Small intestine (tissue), 7 donors: ENCODE measurements around the gene FGA. TPM values are rescaled to one million over a fixed set of nuclear protein-coding genes. Genes with fewer than 3 reads are reported as not detected.

Experiments used
- DNase-seq, 2 donors: peaks; one replicate each; pipeline versions ENCODE4 v3.0.0 to v3.0.0-alpha.2; 2013
- FAIRE-seq: peaks from 2 replicates; lab custom pipeline; 2012; peaks lifted over from hg19 to GRCh38; lab: Jason Lieb, UNC
- H3K27ac ChIP-seq, 3 donors: one replicate each; pipeline ENCODE4 v1.5.1; 2013; ENCODE audit warnings: low read length in 2 of 3, mild to moderate bottlenecking in 2 of 3, control low read depth in 1 of 3, inconsistent platforms in 1 of 3, low read depth in 1 of 3, moderate library complexity in 1 of 3
- H3K27me3 ChIP-seq, 3 donors: one replicate each; pipeline ENCODE4 v1.6.1; 2013; ENCODE audit warnings: low read length in 3 of 3, inconsistent platforms in 1 of 3; ENCODE audit not compliant: control insufficient read depth in 3 of 3, insufficient read depth in 3 of 3
- H3K36me3 ChIP-seq, 3 donors: one replicate each; pipeline ENCODE4 v1.6.1; 2013; ENCODE audit warnings: low read length in 3 of 3, inconsistent platforms in 1 of 3, low read depth in 1 of 3, mild to moderate bottlenecking in 1 of 3, moderate library complexity in 1 of 3; ENCODE audit not compliant: control insufficient read depth in 3 of 3, insufficient read depth in 2 of 3
- H3K4me1 ChIP-seq, 3 donors: one replicate each; pipeline ENCODE4 v1.6.1; 2013; ENCODE audit warnings: low read length in 2 of 3, inconsistent platforms in 1 of 3, low read depth in 1 of 3, mild to moderate bottlenecking in 1 of 3, moderate library complexity in 1 of 3; ENCODE audit not compliant: control insufficient read depth in 3 of 3, insufficient read depth in 2 of 3
- H3K4me3 ChIP-seq, 3 donors: one replicate each; pipeline ENCODE4 v1.5.1; 2013; ENCODE audit warnings: low read length in 3 of 3, control low read depth in 1 of 3, inconsistent platforms in 1 of 3, low read depth in 1 of 3, mild to moderate bottlenecking in 1 of 3, moderate library complexity in 1 of 3
- H3K9me3 ChIP-seq, 2 donors: one replicate each; pipeline ENCODE4 v1.6.1; 2013; ENCODE audit warnings: low read depth in 1 of 2, low read length in 1 of 2; ENCODE audit not compliant: control insufficient read depth in 2 of 2, insufficient read depth in 1 of 2
- WGBS, 3 donors: extraction: QIAGEN DNeasy Blood & Tissue Kit; methylation state at CpG; one replicate each; pipeline ENCODE4 v1.1.7; 2013; 5-methylcytosine and 5-hydroxymethylcytosine counted together
- polyA plus RNA-seq, 4 donors: library from polyadenylated mRNA; stranded (reverse) in 3 of 4; unstranded in 1 of 4; fragments of 200-250 nt in 3 of 4; fragments of 120-200 nt in 1 of 4; gene quantifications; one replicate each; pipeline versions ENCODE4 v1.2.1 to v1.2.3, GENCODE V29; 2013
- donor health status: healthy with polysubstance abuse.
- donor health status: control.
- donor health status: control.
- donor health status: Bipolar disorder and iron deficiency.
- donor health status: healthy.

FGA gene
- polyA plus RNA-seq, 4 donors: 0.36 to 24.6 TPM; not detected in 2

GRCh38 chr4:154583677-154584076 is 6.9 kb downstream of the FGA start:
- Histone ChIP-seq H3K36me3 (peaks cover 0 to 10% (median 0%) of the 10 kb centered on the region in 3 donors), H3K27ac (no peak overlapping the region), H3K4me1 (peaks cover 0 to 2% (median 0%) of the 10 kb centered on the region in 3 donors), H3K27me3 (peaks cover 0 to 3% (median 0%) of the 10 kb centered on the region in 3 donors), H3K4me3 (no peak overlapping the region), H3K9me3 (peaks cover 0 to 18% of the 10 kb centered on the region in 2 donors)
- FAIRE-seq: no peak
- no peak for DNase-seq

GRCh38 chr4:154583230-154583629 is 7.3 kb downstream of the FGA start:
- H3K9me3 ChIP-seq: peaks cover 0 to 18% of the 10 kb centered on the region in 2 donors
- peaks cover 0 to 3% (median 0%) of the 10 kb centered on the region in 3 donors for H3K27me3 ChIP-seq
- FAIRE-seq: peak; percentile 59
- no peak for DNase-seq
- H3K4me3 ChIP-seq: no peak overlapping the region
- WGBS, 3 donors: 82 to 91% (median 86%) methylated on average over 3 of the region's 3 CpGs
- H3K4me1 ChIP-seq: peaks cover 0 to 2% (median 0%) of the 10 kb centered on the region in 3 donors
- peaks cover 0 to 10% (median 0%) of the 10 kb centered on the region in 3 donors for H3K36me3 ChIP-seq
- no peak overlapping the region for H3K27ac ChIP-seq

- Histone ChIP-seq H3K36me3 (peaks cover 0 to 10% (median 0%) of the 10 kb centered on the region in 3 donors), H3K4me1 (no peaks in the 10 kb centered on the region), H3K9me3 (peaks cover 0 to 18% of the 10 kb centered on the region in 2 donors), H3K4me3 (no peak overlapping the region), H3K27me3 (peaks cover 0 to 3% (median 0%) of the 10 kb centered on the region in 3 donors), H3K27ac (no peak overlapping the region)
- FAIRE-seq: no peak
- DNase-seq: no peak
- 47 to 92% (median 61%) methylated on average over 2 of the region's 2 CpGs for WGBS, 3 donors
These were observed 7.8 kb downstream of the FGA start for GRCh38 chr4:154582723-154583122.

- Histone ChIP-seq H3K9me3 (no peaks in the 10 kb centered on the region), H3K4me3 (no peak overlapping the region), H3K27ac (no peak overlapping the region), H3K4me1 (no peaks in the 10 kb centered on the region), H3K36me3 (no peaks in the 10 kb centered on the region), H3K27me3 (no peaks in the 10 kb centered on the region)
- DNase-seq (no peak), FAIRE-seq (no peak)
These were observed 10.6 kb downstream of the FGA start for GRCh38 chr4:154579927-154580326.

GRCh38 chr4:154578919-154579318 is 11.6 kb downstream of the FGA start:
- DNase-seq (no peak), FAIRE-seq (no peak)
- H3K4me1 ChIP-seq: no peaks in the 10 kb centered on the region
- no peak overlapping the region for H3K27ac ChIP-seq
- no peaks in the 10 kb centered on the region for H3K27me3 ChIP-seq
- H3K9me3 ChIP-seq: no peaks in the 10 kb centered on the region
- no peak overlapping the region for H3K4me3 ChIP-seq
- WGBS, 3 donors: 73 to 80% (median 74%) methylated on average over 1 of the region's 1 CpG
- H3K36me3 ChIP-seq: no peaks in the 10 kb centered on the region

GRCh38 chr4:154577324-154577723 is 13.2 kb downstream of the FGA start:
- Histone ChIP-seq H3K27me3 (no peaks in the 10 kb centered on the region), H3K9me3 (no peaks in the 10 kb centered on the region), H3K4me3 (no peak overlapping the region), H3K36me3 (no peaks in the 10 kb centered on the region), H3K27ac (no peak overlapping the region), H3K4me1 (no peaks in the 10 kb centered on the region)
- FAIRE-seq (no peak), DNase-seq (peak in 1 of 2 donors; percentile 40)
- 83 to 90% (median 87%) methylated on average over 2 of the region's 2 CpGs for WGBS, 3 donors

- FAIRE-seq (no peak), DNase-seq (no peak)
- Histone ChIP-seq H3K9me3 (no peaks in the 10 kb centered on the region), H3K36me3 (no peaks in the 10 kb centered on the region), H3K4me3 (no peak overlapping the region), H3K27me3 (no peaks in the 10 kb centered on the region), H3K4me1 (no peaks in the 10 kb centered on the region), H3K27ac (no peak overlapping the region)
- WGBS, 3 donors: 70 to 89% (median 77%) methylated on average over 3 of the region's 3 CpGs
These were observed 16.2 kb downstream of the FGA start for GRCh38 chr4:154574311-154574710.

GRCh38 chr4:154573190-154573870 is 17.2 kb downstream of the FGA start:
- FAIRE-seq (no peak), DNase-seq (no peak)
- no peak overlapping the region for H3K27ac ChIP-seq
- H3K27me3 ChIP-seq: no peaks in the 10 kb centered on the region
- 69 to 88% (median 70%) methylated on average over 5 of the region's 5 CpGs for WGBS, 3 donors
- no peaks in the 10 kb centered on the region for H3K4me1 ChIP-seq
- H3K4me3 ChIP-seq: no peak overlapping the region
- H3K9me3 ChIP-seq: no peaks in the 10 kb centered on the region
- peaks cover 0 to 2% (median 0%) of the 10 kb centered on the region in 3 donors for H3K36me3 ChIP-seq

- Histone ChIP-seq H3K27me3 (no peaks in the 10 kb centered on the region), H3K36me3 (peaks cover 0 to 8% (median 0%) of the 10 kb centered on the region in 3 donors), H3K27ac (no peak overlapping the region), H3K4me1 (no peaks in the 10 kb centered on the region), H3K4me3 (no peak overlapping the region), H3K9me3 (no peaks in the 10 kb centered on the region)
- DNase-seq (no peak), FAIRE-seq (no peak)
- WGBS, 3 donors: 90 to 94% (median 91%) methylated on average over 5 of the region's 5 CpGs
These were observed 21.0 kb downstream of the FGA start for GRCh38 chr4:154569584-154569983.
